Activated CD4-positive, alpha-beta T cell treated with anti-CD3 and anti-CD28 coated beads, Interleukin-2, amount 50 U/mL, for 48 hours (primary cell): ENCODE results near the gene PFDN5.
A peak's percentile ranks its signal among the peaks of the same experiment; 100 is the strongest.

ENCODE experiments used
- DNase-seq, 2 experiments: peaks; one replicate each; pipeline ENCODE4 v3.0.0-alpha.2; 2020

Gene PFDN5

GRCh38 chr12:53295070-53295890 is at the start of gene PFDN5:
Gene PFDN5 (plus strand): TSS chr12:53295542. CDS start chr12:53295568, 26 bp downstream.
- peak; percentile 85 to 87 for DNase-seq

- peak; percentile 69 to 73 for DNase-seq
Observed at GRCh38 chr12:53251477-53252348, 43.6 kb upstream of the PFDN5 start.

GRCh38 chr12:53252349-53252916 is 42.9 kb upstream of the PFDN5 start:
- peak in 1 of 2 experiments; percentile 22 for DNase-seq

- no peak for DNase-seq
Observed at GRCh38 chr12:53253298-53253697, 42.0 kb upstream of the PFDN5 start.

GRCh38 chr12:53254816-53255545 is 40.4 kb upstream of the PFDN5 start:
- no peak for DNase-seq

GRCh38 chr12:53255996-53256395 is 39.3 kb upstream of the PFDN5 start:
- DNase-seq, result no peak

- DNase-seq, result no peak
Observed at GRCh38 chr12:53258541-53259539, 36.5 kb upstream of the PFDN5 start.

GRCh38 chr12:53259891-53260290 is 35.5 kb upstream of the PFDN5 start:
- no peak for DNase-seq

- DNase-seq, result no peak
Observed at GRCh38 chr12:53265783-53266182, 29.6 kb upstream of the PFDN5 start.

- peak; percentile 54 to 60 for DNase-seq
Observed at GRCh38 chr12:53267306-53267998, 27.9 kb upstream of the PFDN5 start.

GRCh38 chr12:53267999-53268629 is 27.2 kb upstream of the PFDN5 start, which contains the start of gene ESPL1:
Gene ESPL1 (plus strand): TSS chr12:53268299. CDS start chr12:53268767, 468 bp downstream.
- DNase-seq, result peak; percentile 90 to 93

GRCh38 chr12:53268630-53269562 is 26.4 kb upstream of the PFDN5 start:
- DNase-seq, result no peak

GRCh38 chr12:53274445-53274844 is 20.9 kb upstream of the PFDN5 start:
- DNase-seq, result no peak

GRCh38 chr12:53276511-53276910 is 18.8 kb upstream of the PFDN5 start:
- no peak for DNase-seq

GRCh38 chr12:53277981-53278380 is 17.4 kb upstream of the PFDN5 start:
- DNase-seq, result no peak

- no peak for DNase-seq
Observed at GRCh38 chr12:53279283-53279869, 16.0 kb upstream of the PFDN5 start.

GRCh38 chr12:53279888-53280498 is 15.3 kb upstream of the PFDN5 start:
- DNase-seq, result no peak

- DNase-seq, result no peak
Observed at GRCh38 chr12:53286448-53286847, 8.9 kb upstream of the PFDN5 start.
